Mucosa of descending colon (tissue), 3 donors: ENCODE measurements around the gene MFN1. TPM values are rescaled to one million over a fixed set of nuclear protein-coding genes. Genes with fewer than 3 reads are reported as not detected.

Source experiments
- ATAC-seq: fragments of 200-7000 bp; cut with Tn5 transposase; one replicate; pipeline ENCODE4 v1.9.1; 2020; ENCODE audit warnings: mild to moderate bottlenecking, moderate library complexity
- DNase-seq, 3 donors: peaks; one replicate each; pipeline ENCODE4 v3.0.0-alpha.2; 2020
- H3K36me3 ChIP-seq: fragments of 200-600 bp; one replicate; pipeline ENCODE4 v1.8.0; 2021; ENCODE audit warnings: low read depth, mild to moderate bottlenecking
- H3K4me1 ChIP-seq: fragments of 200-600 bp; one replicate; pipeline ENCODE4 v1.8.0; 2021; ENCODE audit warnings: low read depth, mild to moderate bottlenecking
- H3K4me3 ChIP-seq: fragments of 200-600 bp; one replicate; pipeline ENCODE4 v1.8.0; 2021; ENCODE audit warnings: mild to moderate bottlenecking
- H3K9me3 ChIP-seq: fragments of 200-600 bp; one replicate; pipeline ENCODE4 v1.8.0; 2021; ENCODE audit warnings: mild to moderate bottlenecking
- intact Hi-C, 2 donors: fragments of 100-400 bp; cut with DNase I in 1 of 2; cut with micrococcal nuclease in 1 of 2; formaldehyde crosslinking; loops; one replicate each; pipeline versions ENCODE4 v1.11.0 to v1.11.1; 2022; cut with DNase I, micrococcal nuclease
- total RNA-seq, 3 donors: library from RNA; stranded (reverse); fragmentation: NEBNext Ultra II Directional in 2 of 3; extraction: Animal tissue kit (Norgen Biotek cat#: 25700) in 2 of 3; gene quantifications; one replicate each; pipeline versions ENCODE4 v1.2.1 to v1.2.4, GENCODE V29; 2021 to 2023
- TF ChIP-seq, protein P1 (sequence below): fragments of 200-600 bp; IDR thresholded peaks from one replicate; pipeline ENCODE4 v1.8.0; 2022; ENCODE audit warnings: antibody characterized with exemption, mild to moderate bottlenecking
- donor health status: DM: no; HTN: no; CAD: no; lungs with moderate emphysema.
- donor health status: DM: no; HTN: no; CAD: no.
- donor health status: DM: no; HTN: yes; CAD: no.

MFN1 gene
- total RNA-seq, 3 donors from 2014 or later: 55.2 to 68.4 (median 61.8) TPM

DNA sequence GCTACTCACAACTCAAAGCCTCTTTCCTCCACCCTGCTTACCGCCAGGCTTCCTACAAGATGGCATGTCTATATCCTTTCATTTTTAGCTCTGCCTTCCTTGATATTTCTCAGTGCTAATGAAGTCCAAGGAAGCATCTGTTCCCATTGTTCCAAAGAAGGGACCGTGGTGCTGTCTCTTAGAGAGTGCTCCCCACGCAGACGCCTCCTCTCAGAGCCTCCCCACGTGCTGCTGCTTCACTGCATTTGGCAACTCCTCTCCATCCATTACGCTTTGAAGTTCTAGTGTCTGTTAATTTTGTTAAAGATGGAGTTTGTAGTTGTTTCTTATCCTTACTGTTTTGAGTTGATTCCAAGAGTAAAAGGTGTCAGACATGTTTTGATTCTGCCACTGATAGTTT, 77.6 kb downstream of the MFN1 start:
- no peaks in the 10 kb centered on the region for H3K36me3 ChIP-seq
- no peak overlapping the region for H3K4me3 ChIP-seq
- intact Hi-C loops: loop anchor here in 1 of 2 donors (10.0 kb wide), 1 partner anchor 130 kb away; no protein-coding TSS in a partner anchor
- DNase-seq (no peak), ATAC-seq (no peak)
- TF ChIP-seq, protein P1, sequence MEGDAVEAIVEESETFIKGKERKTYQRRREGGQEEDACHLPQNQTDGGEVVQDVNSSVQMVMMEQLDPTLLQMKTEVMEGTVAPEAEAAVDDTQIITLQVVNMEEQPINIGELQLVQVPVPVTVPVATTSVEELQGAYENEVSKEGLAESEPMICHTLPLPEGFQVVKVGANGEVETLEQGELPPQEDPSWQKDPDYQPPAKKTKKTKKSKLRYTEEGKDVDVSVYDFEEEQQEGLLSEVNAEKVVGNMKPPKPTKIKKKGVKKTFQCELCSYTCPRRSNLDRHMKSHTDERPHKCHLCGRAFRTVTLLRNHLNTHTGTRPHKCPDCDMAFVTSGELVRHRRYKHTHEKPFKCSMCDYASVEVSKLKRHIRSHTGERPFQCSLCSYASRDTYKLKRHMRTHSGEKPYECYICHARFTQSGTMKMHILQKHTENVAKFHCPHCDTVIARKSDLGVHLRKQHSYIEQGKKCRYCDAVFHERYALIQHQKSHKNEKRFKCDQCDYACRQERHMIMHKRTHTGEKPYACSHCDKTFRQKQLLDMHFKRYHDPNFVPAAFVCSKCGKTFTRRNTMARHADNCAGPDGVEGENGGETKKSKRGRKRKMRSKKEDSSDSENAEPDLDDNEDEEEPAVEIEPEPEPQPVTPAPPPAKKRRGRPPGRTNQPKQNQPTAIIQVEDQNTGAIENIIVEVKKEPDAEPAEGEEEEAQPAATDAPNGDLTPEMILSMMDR: no peak
- H3K4me1 ChIP-seq: no peaks in the 10 kb centered on the region
- no peaks in the 10 kb centered on the region for H3K9me3 ChIP-seq

DNA sequence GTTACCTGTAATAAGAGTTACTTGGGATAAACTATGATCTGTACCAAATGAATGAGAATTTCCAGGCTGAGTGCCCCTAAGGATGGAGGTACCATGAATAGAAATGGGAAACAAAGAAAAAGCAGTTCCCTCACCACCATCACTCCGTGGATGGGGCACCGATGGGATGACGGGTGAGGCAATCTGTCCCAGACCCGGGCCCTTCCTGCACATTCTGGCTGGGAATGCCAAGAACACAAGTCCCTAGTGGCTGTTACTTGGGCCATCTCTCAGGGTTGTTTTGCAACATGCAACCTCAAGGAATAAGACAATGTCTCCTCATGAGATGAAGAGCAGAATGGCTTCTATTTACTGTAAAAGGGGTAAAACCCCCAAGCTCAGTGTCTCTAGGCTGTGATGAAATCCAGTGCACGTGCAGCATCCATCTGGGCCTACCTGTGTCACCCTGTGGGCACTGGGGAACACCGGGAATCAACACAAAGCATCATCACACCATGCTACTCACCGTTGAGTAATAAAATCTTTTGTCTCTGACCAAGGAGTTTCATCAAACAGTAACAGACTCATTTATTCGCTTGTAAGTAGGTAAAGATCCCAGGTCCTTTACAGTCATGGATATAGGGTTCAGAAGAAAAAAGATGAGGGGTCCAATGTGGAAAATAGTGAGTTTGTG, 81.5 kb downstream of the MFN1 start:
- no peak for DNase-seq
- peaks cover 2% of the 10 kb centered on the region for H3K4me1 ChIP-seq
- intact Hi-C loops: loop anchor here in 1 of 2 donors (10.0 kb wide), 1 partner anchor 126 kb away; no protein-coding TSS in a partner anchor

GRCh38 chr3:179430277-179430870, 82.9 kb downstream of the MFN1 start:
- no peaks in the 10 kb centered on the region for H3K9me3 ChIP-seq
- intact Hi-C loops: no loop called here
- TF ChIP-seq, protein P1: no peak
- no peaks in the 10 kb centered on the region for H3K36me3 ChIP-seq
- peaks cover 2% of the 10 kb centered on the region for H3K4me1 ChIP-seq
- H3K4me3 ChIP-seq: no peak overlapping the region
- DNase-seq (no peak), ATAC-seq (no peak)

More for the DNA sequence above, 81.5 kb downstream of the MFN1 start:
- Histone ChIP-seq H3K4me3 (no peak overlapping the region), H3K36me3 (no peaks in the 10 kb centered on the region), H3K9me3 (no peaks in the 10 kb centered on the region)
- TF ChIP-seq, protein P1: no peak
- no peak for ATAC-seq

- no peaks in the 10 kb centered on the region for H3K9me3 ChIP-seq
- no peak overlapping the region for H3K4me3 ChIP-seq
- DNase-seq (peak in 1 of 3 donors; percentile 14), ATAC-seq (peak; percentile 26)
- peaks cover 2% of the 10 kb centered on the region for H3K4me1 ChIP-seq
- no peaks in the 10 kb centered on the region for H3K36me3 ChIP-seq
- TF ChIP-seq, protein P1: no peak
- intact Hi-C loops: no loop called here
Measured at GRCh38 chr3:179432021-179432420, 84.5 kb downstream of the MFN1 start.

- TF ChIP-seq, protein P1: no peak
- intact Hi-C loops: no loop called here
- Histone ChIP-seq H3K36me3 (no peaks in the 10 kb centered on the region), H3K9me3 (no peaks in the 10 kb centered on the region), H3K4me1 (peaks cover 2% of the 10 kb centered on the region), H3K4me3 (no peak overlapping the region)
- DNase-seq (no peak), ATAC-seq (no peak)
Measured at GRCh38 chr3:179432451-179432850, 84.9 kb downstream of the MFN1 start.
